ENCODE data around the gene MPHOSPH9.

GRCh38 chr12:123229051-123229450 lies 3.9 kb downstream of the MPHOSPH9 start:
- TF ChIP-seq ZNF274 (IDR thresholded peaks at IDR 0.05; ENCODE audit: low read depth, low read length) (no peak), YY1 (IDR thresholded peaks at IDR 0.05; ENCODE audit: insufficient read depth, insufficient read length) (no peak), SUZ12 (IDR thresholded peaks at IDR 0.05; ENCODE audit: extremely low read depth, insufficient read depth, insufficient read length) (no peak)
